AG09309 (cell line): ENCODE data around the gene GABRA4.

Experiments used
- DNase-seq: peaks from one replicate; pipeline ENCODE4 v3.0.0-alpha.2; 2010; ENCODE audit warnings: low read depth
- H3K4me3 ChIP-seq: 2 replicates; pipeline ENCODE4 v1.5.1; 2011; ENCODE audit warnings: mild to moderate bottlenecking, low read depth, low read length, moderate library complexity; ENCODE audit not compliant: control insufficient read depth
- TF ChIP-seq, protein P1 (sequence below): IDR thresholded peaks from 2 replicates; pipeline ENCODE4 v1.5.1; 2011; ENCODE audit warnings: mild to moderate bottlenecking, low read depth, low read length, inconsistent platforms; ENCODE audit not compliant: insufficient read depth, control insufficient read depth; ENCODE audit errors: missing control alignments

GABRA4 gene

DNA sequence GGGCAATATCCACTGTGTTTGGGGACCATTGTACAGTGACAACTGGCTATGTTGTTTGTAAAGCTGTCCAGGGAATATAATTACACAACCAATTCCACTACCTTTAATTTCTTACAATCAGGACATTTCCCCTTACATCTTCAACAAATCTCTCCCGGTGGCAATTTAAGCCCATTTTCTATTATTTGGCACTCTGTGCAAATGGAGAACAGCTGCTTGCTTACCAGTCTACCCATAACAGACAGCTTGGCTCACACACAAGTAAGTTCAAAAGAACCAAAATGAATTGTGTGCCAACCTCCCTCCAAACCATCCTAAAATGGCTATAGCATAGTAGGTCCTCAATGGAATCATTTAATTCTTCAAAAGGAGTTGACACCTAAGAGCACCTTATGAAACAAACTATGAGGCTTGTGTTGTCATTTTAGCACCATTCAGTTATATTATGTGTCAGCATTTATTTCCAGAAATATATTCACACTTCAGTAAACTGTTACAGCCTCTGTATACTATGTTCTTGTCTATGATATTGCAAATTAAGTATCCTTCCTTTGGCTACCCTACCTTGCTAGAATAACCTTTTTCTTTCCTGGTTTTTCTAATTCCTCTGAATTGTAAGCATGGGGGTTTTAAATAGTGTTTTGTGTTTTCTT, 18.4 kb downstream of the GABRA4 start:
- TF ChIP-seq, protein P1, sequence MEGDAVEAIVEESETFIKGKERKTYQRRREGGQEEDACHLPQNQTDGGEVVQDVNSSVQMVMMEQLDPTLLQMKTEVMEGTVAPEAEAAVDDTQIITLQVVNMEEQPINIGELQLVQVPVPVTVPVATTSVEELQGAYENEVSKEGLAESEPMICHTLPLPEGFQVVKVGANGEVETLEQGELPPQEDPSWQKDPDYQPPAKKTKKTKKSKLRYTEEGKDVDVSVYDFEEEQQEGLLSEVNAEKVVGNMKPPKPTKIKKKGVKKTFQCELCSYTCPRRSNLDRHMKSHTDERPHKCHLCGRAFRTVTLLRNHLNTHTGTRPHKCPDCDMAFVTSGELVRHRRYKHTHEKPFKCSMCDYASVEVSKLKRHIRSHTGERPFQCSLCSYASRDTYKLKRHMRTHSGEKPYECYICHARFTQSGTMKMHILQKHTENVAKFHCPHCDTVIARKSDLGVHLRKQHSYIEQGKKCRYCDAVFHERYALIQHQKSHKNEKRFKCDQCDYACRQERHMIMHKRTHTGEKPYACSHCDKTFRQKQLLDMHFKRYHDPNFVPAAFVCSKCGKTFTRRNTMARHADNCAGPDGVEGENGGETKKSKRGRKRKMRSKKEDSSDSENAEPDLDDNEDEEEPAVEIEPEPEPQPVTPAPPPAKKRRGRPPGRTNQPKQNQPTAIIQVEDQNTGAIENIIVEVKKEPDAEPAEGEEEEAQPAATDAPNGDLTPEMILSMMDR = no peak
- H3K4me3 ChIP-seq = no peak overlapping the region
- DNase-seq = no peak

DNA sequence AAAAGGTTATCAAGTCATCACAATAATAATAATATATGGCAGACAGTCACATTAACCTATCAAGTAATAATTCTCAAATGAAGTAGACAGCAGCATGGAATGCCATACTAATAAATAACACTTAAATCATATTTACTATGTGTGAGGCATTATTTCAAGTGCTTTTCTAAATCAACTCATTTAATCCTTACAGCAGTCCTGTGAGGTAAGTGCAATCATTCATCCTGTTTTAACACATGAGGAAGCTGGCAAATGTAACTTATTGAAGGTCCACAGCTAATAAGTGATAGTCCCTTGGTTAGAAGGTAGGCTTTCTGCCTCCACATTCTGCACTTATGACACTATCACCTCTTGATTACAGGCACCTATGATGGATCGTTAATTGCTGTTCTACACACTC, 24.5 kb downstream of the GABRA4 start:
- H3K4me3 ChIP-seq = no peak overlapping the region
- DNase-seq = no peak
- TF ChIP-seq, protein P1 = no peak

DNA sequence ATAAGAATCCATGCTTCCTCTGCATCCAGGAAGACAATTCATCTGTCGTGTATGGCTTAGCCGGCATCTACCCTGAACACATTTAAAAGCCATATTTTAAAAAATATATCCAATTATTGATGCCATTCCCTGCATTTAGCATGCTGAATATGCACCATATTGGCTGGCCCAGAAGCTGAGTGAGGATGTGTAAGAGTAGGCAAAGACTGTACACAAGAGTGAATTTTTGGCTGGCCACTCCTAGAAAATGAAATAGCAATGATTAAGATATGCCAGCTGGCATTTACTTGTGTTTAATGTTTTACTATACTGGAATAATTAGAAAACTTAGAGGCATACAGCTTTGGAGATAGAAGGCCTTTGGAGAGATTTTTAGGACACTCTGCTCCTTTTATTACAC, 25.8 kb downstream of the GABRA4 start:
- DNase-seq = no peak
- H3K4me3 ChIP-seq = no peak overlapping the region
- TF ChIP-seq, protein P1 = no peak

DNA sequence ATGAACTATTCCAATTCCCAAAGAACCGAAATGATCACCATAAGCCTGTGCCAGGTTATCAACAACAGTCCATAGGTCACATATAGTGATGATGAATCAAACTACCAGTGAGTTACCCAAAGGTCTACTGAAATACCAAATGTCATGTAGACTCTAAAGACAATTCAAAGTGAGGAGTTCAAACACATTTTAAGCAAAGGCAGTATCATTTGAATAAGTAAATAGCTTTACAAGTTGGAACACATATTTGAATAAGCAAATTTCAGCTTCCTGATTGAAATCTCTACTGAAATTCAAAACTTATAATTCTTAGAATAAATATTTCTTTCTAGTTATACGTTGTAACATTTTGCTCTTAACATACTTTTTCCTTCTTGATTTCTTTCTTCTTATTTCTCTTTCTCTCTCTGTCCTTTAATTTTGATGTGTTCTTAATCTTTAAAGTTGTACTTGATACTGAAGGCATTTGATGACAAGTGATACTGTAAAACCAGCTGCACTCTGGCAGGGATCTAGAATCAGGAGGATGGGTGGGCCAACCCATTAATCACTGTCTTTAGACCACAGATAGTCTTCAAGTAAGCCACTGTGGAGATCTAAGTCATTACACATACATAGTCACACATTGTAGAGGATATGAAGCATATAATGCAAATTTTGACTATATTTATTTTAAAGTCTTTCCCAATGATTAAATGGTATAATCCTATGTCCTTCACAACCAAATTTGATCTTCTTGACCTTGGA, 34.5 kb downstream of the GABRA4 start:
- no peak overlapping the region for H3K4me3 ChIP-seq
- DNase-seq = no peak
- TF ChIP-seq, protein P1 = no peak

DNA sequence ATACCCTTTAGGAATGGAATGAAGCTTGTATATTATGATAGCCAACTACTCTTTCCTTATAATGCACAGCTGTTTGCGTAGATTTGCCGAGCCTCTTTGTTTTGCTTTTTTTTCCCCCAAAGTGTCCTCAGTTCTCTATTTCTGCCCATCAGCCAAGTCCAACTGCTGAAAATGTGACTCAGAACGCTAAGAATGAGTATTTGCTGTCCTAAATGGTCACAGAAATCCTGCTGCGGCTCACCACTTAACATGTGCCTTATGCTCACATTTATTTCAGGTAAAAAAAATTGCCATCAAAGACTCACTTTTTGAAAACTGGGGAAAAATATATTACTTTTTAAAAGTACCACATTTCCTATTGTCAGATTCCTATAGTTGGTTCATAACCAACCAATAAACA, 36.9 kb downstream of the GABRA4 start:
- no peak overlapping the region for H3K4me3 ChIP-seq
- TF ChIP-seq, protein P1 = no peak
- DNase-seq = no peak

DNA sequence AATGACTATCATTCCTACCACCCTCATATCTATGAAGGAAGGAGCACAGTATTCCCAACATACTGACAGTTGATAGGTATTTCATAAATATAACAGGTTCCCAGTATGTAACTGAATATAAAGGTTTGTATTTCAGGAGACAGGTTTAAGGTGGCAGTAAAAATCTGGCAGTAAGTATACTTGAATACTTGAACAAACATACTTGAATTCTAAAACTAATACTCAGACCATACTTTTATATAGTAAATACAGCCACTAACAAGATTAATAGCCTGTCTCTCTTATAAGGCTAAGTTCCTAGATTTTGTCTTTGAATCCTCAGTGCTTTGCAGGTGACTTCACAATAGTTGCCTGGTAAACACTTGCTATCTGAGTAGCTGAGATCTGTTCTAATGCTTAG, 37.8 kb downstream of the GABRA4 start:
- no peak for DNase-seq
- H3K4me3 ChIP-seq = no peak overlapping the region
- TF ChIP-seq, protein P1 = no peak
